ENCODE data around the gene HIVEP2. TPM values are rescaled to one million over a fixed set of nuclear protein-coding genes. Genes with fewer than 3 reads are reported as not detected.
"Not testable (repeated sequence)": the region's sequence is repeated elsewhere in the genome, so short reads cannot be mapped to it uniquely, and the experiment has no call there.

HIVEP2 gene, protein sequence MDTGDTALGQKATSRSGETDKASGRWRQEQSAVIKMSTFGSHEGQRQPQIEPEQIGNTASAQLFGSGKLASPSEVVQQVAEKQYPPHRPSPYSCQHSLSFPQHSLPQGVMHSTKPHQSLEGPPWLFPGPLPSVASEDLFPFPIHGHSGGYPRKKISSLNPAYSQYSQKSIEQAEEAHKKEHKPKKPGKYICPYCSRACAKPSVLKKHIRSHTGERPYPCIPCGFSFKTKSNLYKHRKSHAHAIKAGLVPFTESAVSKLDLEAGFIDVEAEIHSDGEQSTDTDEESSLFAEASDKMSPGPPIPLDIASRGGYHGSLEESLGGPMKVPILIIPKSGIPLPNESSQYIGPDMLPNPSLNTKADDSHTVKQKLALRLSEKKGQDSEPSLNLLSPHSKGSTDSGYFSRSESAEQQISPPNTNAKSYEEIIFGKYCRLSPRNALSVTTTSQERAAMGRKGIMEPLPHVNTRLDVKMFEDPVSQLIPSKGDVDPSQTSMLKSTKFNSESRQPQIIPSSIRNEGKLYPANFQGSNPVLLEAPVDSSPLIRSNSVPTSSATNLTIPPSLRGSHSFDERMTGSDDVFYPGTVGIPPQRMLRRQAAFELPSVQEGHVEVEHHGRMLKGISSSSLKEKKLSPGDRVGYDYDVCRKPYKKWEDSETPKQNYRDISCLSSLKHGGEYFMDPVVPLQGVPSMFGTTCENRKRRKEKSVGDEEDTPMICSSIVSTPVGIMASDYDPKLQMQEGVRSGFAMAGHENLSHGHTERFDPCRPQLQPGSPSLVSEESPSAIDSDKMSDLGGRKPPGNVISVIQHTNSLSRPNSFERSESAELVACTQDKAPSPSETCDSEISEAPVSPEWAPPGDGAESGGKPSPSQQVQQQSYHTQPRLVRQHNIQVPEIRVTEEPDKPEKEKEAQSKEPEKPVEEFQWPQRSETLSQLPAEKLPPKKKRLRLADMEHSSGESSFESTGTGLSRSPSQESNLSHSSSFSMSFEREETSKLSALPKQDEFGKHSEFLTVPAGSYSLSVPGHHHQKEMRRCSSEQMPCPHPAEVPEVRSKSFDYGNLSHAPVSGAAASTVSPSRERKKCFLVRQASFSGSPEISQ (N-terminal part only)
- 13.8 TPM for polyA plus RNA-seq (2013, experiment 1 of 2; ENCODE audit: insufficient read length)
- 11.8 TPM for polyA plus RNA-seq (2013, experiment 2 of 2; ENCODE audit: insufficient read length)

DNA sequence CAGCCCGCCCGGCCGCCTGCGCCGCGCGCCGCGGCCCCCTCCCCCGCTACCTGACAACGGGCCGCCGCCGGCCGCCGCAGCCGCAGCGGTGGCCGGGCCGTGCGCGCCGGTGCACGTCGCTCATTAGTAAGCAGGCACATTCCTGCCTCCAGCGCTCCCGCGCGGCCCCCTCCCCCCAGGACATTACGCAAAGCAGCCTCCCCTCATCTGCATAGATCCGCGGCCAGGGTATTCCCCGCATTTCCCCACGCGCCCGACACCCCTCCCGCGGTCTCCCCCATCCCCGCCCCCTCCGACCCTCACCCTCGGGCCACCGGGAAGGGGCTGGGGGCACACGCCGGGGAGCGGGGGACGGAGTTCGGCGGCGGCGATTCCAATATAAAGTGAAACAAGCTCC is at the start of gene HIVEP2:
Gene HIVEP2, minus strand, starts transcription at position 128 of the 397 bp plus-strand sequence. CDS start 170,438 bp downstream, outside the sequence.
- peak; percentile 87 for DNase-seq

DNA sequence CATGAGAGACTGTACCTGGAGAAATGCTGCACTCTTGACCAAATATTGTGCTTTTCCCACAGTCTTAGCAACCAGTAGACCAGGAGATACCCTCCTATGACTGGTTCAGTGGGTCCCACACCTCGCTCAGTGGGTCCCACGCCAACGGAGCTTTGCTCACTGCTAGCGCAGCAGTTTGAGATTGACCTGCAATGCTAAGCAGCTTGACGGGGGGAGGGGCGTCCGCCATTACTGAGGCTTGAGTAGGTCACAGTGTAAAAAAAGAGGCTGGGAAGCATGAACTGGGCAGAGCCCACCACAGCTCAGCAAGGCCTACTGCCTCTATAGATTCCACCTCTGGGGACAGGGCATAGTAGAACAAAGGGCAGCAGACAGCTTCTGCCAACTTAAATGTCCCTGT is 49.0 kb upstream of the HIVEP2 start:
- DNase-seq = no peak

DNA sequence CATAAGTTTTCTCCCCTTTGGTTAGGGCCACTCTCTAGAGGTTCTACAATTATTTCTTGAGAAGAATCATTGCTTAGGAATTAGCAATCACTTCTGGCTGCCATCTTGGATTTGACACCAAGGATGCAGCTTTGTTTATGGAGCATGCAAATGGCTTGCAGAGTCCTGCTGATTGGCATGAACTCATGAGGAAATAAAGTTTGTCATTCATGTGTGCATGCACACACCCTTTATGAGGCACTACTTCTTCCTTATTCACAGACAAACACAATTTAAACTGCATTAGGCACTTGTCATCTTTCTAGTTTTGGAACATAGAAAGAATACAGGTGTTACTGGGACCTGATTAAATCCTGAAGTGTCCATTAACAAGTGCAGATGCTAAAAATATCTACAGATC is 42.5 kb upstream of the HIVEP2 start:
- no peak for DNase-seq

GRCh38 chr6:142985281-142985680 is 40.3 kb upstream of the HIVEP2 start:
- DNase-seq = no peak

DNA sequence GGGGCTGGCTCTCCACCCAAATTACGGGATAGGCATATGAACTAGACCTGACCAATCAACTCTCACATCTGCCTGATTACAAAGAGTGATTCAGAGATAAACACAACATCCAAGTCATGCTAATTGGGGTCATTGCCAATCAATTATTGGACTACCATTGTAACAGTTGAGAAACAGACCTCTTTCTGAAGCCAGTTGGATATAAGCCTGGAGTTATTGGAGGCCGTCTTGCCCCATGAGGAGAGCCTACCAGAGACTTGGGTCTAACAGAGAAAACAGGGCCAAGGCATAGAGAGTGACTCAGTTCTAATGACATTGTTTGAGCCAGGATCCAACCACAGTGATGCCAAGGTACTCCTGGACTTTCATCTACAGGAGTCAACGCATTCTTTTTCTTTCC is 39.4 kb upstream of the HIVEP2 start:
- DNase-seq = no peak

- no peak for DNase-seq
Measured at GRCh38 chr6:142975365-142975764, 30.4 kb upstream of the HIVEP2 start.

DNA sequence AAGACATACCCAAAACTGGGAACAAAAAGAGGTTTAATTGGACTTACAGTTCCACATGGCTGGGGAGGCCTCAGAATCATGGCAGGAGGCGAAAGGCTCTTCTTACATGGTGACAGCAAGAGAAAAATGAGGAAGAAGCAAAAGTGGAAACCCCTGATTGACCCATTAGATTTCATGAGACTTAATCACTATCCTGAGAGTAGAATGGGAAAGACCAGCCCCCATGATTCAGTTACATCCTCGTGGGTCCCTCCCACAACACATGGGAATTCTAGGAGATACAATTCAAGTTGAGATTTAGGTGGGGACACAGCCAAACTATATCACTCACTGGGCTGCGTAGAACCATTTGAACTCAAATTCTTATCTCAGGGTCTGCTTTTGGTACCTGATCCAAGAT is 26.0 kb upstream of the HIVEP2 start:
- not testable (repeated sequence) for DNase-seq

GRCh38 chr6:142968601-142969000 is 23.6 kb upstream of the HIVEP2 start:
- no peak for DNase-seq

DNA sequence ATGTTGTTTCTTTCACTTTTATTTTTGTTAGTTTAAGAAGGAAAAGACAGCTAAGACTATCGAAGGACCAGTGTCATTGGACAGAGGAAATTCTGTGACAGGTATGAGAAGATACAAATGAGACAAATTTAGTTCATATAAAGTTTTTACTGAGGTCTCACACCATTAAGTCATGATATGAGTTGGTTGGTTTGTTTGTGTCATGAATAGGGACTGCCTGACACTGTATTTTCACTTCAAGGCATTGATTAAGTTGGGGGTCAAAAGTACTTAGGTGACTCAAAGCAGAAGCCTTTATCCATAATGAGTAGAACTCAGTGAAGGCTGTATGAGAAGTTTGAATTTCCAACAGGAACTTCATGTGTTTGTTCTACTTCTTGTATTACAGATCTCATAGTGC is 21.3 kb upstream of the HIVEP2 start:
- no peak for DNase-seq

DNA sequence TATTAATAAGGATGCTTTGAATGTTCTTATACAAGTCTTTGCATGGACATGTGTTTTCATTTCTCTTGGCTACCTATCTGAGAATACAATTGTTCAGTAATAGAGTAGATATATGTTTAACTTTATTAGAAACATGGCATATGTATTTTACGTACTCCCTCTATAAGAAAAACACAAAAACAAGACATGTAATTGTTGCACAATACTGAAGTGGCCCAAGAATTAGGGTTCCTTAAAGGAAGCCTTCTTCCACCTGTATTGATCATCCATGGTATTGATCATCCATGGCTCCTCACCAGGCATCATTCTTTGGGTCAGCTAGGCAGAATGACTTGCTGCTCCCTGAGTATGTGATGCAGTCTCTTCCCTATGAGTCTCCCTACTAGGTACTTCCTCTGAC is 20.2 kb upstream of the HIVEP2 start:
- no peak for DNase-seq

DNA sequence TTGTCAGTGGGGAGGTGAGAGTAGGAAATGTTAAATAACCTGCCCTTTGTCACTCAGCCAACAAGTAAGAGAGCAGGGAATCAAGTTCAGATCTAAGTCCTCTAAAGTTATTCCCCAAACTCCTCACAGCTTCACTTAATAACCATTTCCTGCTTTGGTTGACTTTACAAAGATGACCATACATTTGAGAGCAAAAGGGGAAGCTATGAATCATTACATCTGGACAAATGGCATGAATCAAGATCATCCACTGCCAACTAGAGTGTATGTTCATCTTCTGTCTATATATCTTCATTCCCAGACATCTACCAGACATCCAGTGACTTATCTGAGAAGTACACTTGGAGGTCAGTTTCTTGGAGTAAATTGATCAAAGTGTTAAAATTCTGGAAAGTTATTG is 15.1 kb upstream of the HIVEP2 start:
- peak; percentile 58 for DNase-seq

GRCh38 chr6:142958343-142958742 is 13.4 kb upstream of the HIVEP2 start:
- DNase-seq = no peak

GRCh38 chr6:142956726-142957125 is 11.8 kb upstream of the HIVEP2 start:
- DNase-seq = no peak

DNA sequence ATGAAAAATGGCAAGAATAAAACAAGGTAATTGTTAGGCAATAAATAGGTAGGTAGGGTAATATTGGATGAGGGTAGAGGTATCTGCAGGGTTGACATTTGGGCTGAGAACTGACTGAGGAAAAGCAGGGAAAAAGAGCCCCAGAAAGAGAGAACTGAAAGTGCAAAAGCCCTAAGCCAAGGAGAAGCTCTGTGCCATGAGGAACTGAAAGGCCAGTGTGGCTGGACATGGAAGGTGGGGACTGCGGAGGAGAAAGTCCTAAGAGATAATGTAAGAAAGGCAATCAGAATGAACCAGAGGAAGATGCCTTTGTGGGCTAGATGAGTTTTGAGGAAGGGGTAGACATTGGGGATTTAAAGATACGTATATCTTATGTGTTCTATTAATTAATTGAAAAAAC is 9.9 kb upstream of the HIVEP2 start:
- DNase-seq = no peak

DNA sequence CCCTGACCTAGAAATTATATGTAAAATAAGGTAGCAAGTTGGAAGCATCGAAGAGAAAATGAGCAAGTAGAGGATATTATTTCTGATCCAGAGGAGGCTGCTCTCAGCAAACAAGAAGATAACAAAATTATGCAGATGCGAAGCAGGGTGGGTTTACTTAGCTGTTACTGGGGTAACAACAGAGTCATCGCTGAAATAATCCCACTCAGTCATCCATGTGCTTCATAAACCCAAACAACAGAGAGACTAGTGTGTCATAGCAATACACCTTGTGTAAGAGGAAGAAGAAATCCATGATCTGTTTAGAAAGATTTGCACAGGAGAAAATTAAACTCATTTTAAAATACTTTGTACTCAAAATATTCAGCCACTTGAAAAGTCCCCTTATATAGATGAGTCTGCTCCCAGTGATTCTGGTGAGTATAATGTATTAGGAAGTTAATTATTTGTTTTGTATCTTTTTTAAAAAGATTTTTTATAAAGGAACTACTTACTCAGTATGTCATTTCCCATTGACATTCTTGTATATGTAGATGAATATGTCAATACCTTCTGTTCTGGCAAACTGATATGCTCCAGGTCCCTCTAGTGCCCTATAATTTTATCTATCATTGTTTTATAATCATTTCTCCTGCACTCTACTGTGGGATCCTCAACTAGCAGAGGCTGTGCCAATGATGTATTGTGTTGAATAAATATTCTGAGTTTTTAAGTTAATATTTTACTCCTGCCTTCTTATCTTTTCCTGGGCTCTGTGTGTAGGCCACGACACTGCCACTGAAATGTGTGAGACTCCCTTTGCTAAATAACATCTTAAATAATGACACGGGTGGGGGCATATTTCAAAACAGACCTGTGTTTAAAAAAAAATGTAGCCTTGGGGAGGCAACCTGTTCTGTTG is 8.6 kb upstream of the HIVEP2 start:
- DNase-seq = no peak

- DNase-seq = no peak
Measured at GRCh38 chr6:142952614-142953013, 7.6 kb upstream of the HIVEP2 start.

DNA sequence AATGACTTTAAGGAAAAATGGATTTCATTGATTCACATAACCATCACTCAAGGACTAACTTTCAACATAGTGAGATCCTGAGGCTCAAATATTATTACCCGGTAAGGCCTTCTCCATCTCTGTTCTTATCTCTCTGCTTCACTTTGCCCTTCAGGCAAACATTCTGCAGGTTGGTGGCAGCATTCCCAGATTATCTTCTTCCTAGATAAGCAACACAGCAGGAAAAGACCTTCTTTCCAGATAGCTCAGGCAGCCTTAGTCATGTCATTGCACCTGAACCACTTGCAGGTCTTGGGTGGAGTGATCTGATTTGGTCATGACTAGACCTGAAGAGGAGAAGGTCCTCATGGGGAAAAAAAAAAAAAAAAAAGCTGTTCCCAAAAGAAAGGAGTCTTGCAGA is 5.3 kb upstream of the HIVEP2 start:
- DNase-seq = no peak

DNA sequence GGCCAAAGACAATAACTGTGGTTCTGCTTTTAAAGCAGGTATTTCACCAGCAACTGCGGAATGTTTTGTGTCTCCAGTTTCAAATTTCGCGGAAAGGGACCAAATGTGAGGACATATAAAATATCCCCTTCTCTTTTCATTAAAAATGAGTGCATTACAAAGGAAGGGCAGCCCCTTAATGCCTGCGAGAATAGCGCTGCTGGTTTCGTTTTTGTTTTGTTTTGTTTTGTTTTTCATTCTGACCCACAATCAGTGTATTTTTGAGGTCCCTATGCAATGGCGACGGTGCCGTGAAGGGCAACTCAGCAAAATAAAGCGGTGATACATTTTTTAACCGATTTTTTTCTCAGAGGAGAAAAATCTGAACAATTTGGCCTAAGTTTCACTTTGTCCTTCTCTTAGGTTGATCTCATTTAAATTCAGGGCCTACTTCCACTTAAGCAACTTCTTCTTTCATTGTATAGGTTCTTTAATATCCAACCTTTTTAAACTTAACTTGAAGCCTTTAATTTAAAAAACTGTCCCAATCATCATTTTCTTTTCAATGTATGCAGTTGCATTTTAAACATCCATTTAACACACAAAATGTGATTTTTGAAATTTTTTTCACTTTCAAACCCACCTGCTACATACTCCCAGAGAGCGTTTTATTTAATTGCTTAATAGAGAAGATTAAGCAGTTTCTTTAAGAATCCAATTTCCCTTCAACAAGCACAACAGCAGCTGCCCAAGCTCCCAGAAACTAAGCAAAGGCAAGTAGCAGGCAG is 2.9 kb upstream of the HIVEP2 start:
- no peak for DNase-seq

DNA sequence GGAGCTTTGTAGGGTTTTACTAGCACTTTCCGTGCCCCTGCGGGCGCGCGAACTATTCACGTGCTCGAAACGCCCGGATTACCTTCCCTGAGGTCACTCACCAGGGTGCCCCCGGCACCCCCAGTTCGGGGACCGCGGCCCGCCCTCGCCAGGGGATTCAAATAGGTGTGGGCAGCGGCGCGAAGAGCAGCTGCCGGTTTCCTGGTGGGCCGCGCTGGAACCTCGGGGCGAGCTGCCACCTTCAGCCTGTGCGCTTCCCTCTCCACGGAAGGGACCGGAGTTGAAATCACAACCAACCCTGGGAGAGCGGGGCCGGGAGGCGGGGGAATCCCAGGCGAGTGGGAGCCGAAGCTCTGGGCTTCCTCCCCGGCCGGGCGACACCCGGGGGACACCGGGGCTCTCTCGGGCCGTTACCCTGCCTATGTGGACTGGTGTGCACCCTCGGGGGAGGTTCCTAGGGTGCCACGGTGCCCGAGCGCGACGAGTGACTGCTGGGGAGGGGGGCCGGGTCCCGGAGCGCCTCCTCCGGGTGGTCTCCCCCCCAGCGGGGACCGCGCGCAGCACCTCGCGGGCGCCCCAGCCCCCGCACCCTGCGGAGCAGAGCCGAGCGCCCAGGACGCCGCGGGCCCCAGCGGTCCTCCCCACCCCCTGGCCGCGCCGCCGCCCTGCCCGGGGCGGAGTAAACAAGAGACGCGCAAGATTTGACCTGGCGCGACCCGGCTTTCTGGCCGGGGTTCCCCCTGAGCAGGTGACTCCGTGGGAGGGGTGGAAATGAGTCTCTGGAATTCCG is 2.1 kb upstream of the HIVEP2 start:
- peak; percentile 52 for DNase-seq

DNA sequence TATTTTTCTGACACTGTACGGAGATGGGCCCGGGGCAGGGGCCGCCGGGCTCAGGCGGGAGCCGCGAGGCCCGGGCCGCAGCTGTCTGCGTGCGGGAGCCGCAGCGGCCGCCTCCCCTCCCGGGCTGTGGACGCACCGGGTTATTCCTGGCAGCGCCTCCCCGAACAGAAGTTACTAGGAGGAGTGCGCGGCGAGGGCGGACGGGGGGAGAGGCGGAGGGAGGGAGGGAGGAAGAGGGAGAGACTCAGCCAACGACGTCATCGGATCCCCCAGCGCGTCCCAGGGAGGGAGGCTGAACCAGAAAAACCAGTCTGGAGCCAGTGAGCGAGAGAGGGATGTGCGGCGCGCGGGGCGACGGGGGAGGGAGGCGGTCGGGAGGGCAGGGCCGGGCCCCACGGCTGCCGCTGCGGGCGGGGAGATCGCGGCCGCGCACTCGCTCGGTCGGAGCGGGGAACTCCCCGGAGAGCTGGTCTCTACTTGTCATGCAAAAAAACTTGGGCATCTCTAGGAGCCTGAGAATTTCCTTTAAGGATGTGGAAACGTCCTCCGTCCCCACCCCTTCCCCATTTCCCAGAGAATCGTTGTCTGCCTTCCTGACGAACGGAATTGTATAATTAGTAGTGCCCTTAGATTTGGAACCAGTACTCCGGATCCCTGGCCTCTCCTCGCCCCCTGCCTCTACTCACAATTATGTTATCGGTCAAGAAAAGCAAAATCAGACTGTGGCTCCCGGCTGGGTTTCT is 1.4 kb upstream of the HIVEP2 start:
- peak; percentile 99 for DNase-seq
